Activated CD4-positive, alpha-beta T cell treated with anti-CD3 and anti-CD28 coated beads for 1 hour (primary cell): ENCODE measurements around the gene CYP26A1.

Experiments
- DNase-seq: peaks from one replicate; pipeline ENCODE4 v3.0.0-alpha.2; 2020

CYP26A1 gene

DNA sequence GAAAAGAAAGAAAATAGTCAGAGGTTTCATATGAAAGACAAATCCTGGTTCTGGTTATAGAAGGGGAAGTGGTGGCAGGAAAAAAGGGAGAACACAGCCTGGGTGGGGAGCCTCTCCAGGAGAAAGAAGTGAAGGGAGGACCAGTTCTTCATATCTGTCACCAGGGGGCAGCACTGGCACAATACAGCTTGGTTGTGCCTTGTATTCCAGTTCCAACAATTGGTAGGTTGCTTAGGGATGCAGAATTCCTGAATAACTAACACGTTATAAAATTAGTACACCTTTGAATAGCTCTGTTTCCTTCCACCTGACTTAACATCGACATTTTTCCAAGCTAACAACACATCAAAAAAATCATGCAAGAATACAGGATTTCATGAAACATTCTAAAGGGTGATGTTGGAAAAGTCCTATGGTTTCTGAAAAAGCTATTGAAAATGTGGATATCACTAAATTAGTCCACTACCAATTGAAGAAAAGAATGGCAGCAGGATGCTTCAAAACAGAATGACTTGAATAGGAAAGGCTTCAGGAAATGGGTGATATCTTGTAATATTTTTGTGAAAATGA, 52.9 kb downstream of the CYP26A1 start:
- no peak for DNase-seq
